Measurements from ENCODE around the gene ANGPT4.

GRCh38 chr20:836190-836589 lies 79.9 kb downstream of the ANGPT4 start:
- TF ChIP-seq CTCF (conservative IDR thresholded peaks at IDR 0.05) (no peak), EZH2 (IDR thresholded peaks at IDR 0.05; ENCODE audit: low read depth) (no peak)
